Endometrial microvascular endothelial cells (primary cell): ENCODE data around the gene RBFOX1. TPM values are rescaled to one million over a fixed set of nuclear protein-coding genes. Genes with fewer than 3 reads are reported as not detected.

ENCODE experiments used
- in situ Hi-C: cut with HindIII; loops from 2 replicates; pipeline ENCODE4 v1.10.0; 2017; ENCODE audit warnings: low sequenced_read_pairs, low pct_unique_long_range_greater_than_20kb; ENCODE audit errors: inconsistent ontology term
- total RNA-seq: library from RNA; depleted of rRNA; stranded (reverse); fragments of >200 nt; gene quantifications from one replicate; pipeline ENCODE4 v1.2.3, GENCODE V29; 2015; ENCODE audit errors: inconsistent ontology term

RBFOX1 gene
- total RNA-seq, 1 donor from 2014 or later = not detected

- in situ Hi-C loops = no loop called here
These were observed 31.1 kb downstream of the RBFOX1 start for GRCh38 chr16:7363422-7364417.

- in situ Hi-C loops = no loop called here
These were observed 33.4 kb downstream of the RBFOX1 start for GRCh38 chr16:7366041-7366440.

GRCh38 chr16:7366993-7367880, 34.6 kb downstream of the RBFOX1 start:
- in situ Hi-C loops = no loop called here

- in situ Hi-C loops = no loop called here
These were observed 36.6 kb downstream of the RBFOX1 start for GRCh38 chr16:7369204-7369603.

- in situ Hi-C loops = no loop called here
These were observed 39.5 kb downstream of the RBFOX1 start for GRCh38 chr16:7372095-7372494.

GRCh38 chr16:7373776-7374175, 41.1 kb downstream of the RBFOX1 start:
- in situ Hi-C loops = no loop called here

GRCh38 chr16:7374614-7375174, 42.0 kb downstream of the RBFOX1 start:
- in situ Hi-C loops = no loop called here

- in situ Hi-C loops = no loop called here
These were observed 43.6 kb downstream of the RBFOX1 start for GRCh38 chr16:7376227-7376626.

GRCh38 chr16:7377231-7377630, 44.6 kb downstream of the RBFOX1 start:
- in situ Hi-C loops = no loop called here

- in situ Hi-C loops = no loop called here
These were observed 45.5 kb downstream of the RBFOX1 start for GRCh38 chr16:7378024-7378695.

- in situ Hi-C loops = no loop called here
These were observed 47.8 kb downstream of the RBFOX1 start for GRCh38 chr16:7380441-7380840.

GRCh38 chr16:7380911-7381310, 48.3 kb downstream of the RBFOX1 start:
- in situ Hi-C loops = no loop called here

- in situ Hi-C loops = no loop called here
These were observed 49.0 kb downstream of the RBFOX1 start for GRCh38 chr16:7381671-7382070.

GRCh38 chr16:7382521-7382920, 49.9 kb downstream of the RBFOX1 start:
- in situ Hi-C loops = no loop called here

- in situ Hi-C loops = no loop called here
These were observed 58.3 kb downstream of the RBFOX1 start for GRCh38 chr16:7390974-7391373.

GRCh38 chr16:7391694-7392093, 59.0 kb downstream of the RBFOX1 start:
- in situ Hi-C loops = no loop called here

- in situ Hi-C loops = no loop called here
These were observed 59.6 kb downstream of the RBFOX1 start for GRCh38 chr16:7392206-7392605.

GRCh38 chr16:7393680-7394079, 61.0 kb downstream of the RBFOX1 start:
- in situ Hi-C loops = no loop called here
